Endothelial cell of umbilical vein (primary cell): ENCODE data around the gene CROT. TPM values are rescaled to one million over a fixed set of nuclear protein-coding genes. Genes with fewer than 3 reads are reported as not detected.

Experiments
- BruUV-seq: library from RNA; stranded (reverse); fragments of 400-500 nt; replicated peaks from 2 replicates; lab custom pipeline; 2021; lab: Mats Ljungman, UMichigan
- CTCF ChIA-PET: fragments of 300-600, 350-600 bp; sonication (Branson Sonifier 250); formaldehyde crosslinking; loops from one replicate; lab custom pipeline; 2021; ENCODE audit warnings: antibody characterized with exemption, inconsistent platforms; lab: Charles Lee
- POLR2A ChIA-PET: fragments of 300-600, 350-600 bp; sonication (Branson Sonifier 250); formaldehyde crosslinking; loops from one replicate; lab custom pipeline; 2021; ENCODE audit warnings: antibody characterized with exemption, inconsistent platforms; lab: Charles Lee
- DNase-seq: peaks from one replicate; pipeline ENCODE4 v3.0.0-alpha.2; 2011; ENCODE audit warnings: low read depth, low spot score
- FAIRE-seq: peaks from 2 replicates; lab custom pipeline; 2011; peaks lifted over from hg19 to GRCh38; lab: Jason Lieb, UNC
- H2AFZ ChIP-seq: 2 replicates; pipeline ENCODE4 v1.6.0; 2012; ENCODE audit warnings: low read depth, low read length, control low read depth, inconsistent platforms
- H3K27ac ChIP-seq: 2 replicates; pipeline ENCODE4 v1.5.1; 2011; ENCODE audit warnings: low read depth, mild to moderate bottlenecking, control low read depth, low read length, moderate library complexity; ENCODE audit not compliant: insufficient read depth
- H3K27me3 ChIP-seq, 2 experiments: 2 replicates each; pipeline versions ENCODE4 v1.6.0 to v1.6.1; 2011; ENCODE audit warnings: low read length in 2 of 2, mixed read lengths in 1 of 2; ENCODE audit not compliant: control insufficient read depth in 2 of 2, insufficient read depth in 2 of 2
- H3K36me3 ChIP-seq, 2 experiments: 2 replicates in 1 of 2; 3 replicates in 1 of 2; pipeline ENCODE4 v1.5.1; 2011; ENCODE audit warnings: low read length in 2 of 2, mild to moderate bottlenecking in 1 of 2, moderate library complexity in 1 of 2; ENCODE audit not compliant: control insufficient read depth in 2 of 2, insufficient read depth in 2 of 2; ENCODE audit errors: extremely low read depth in 1 of 2
- H3K4me1 ChIP-seq: 3 replicates; pipeline ENCODE4 v1.5.1; 2011; ENCODE audit warnings: mild to moderate bottlenecking, low read length; ENCODE audit not compliant: control insufficient read depth, insufficient read depth; ENCODE audit errors: extremely low read depth
- H3K4me2 ChIP-seq: 2 replicates; pipeline ENCODE4 v1.6.1; 2011; ENCODE audit warnings: low read length, control low read depth, mixed read lengths; ENCODE audit not compliant: insufficient read depth
- H3K4me3 ChIP-seq, 3 experiments: fragments of 200-600 bp in 1 of 3; sonication (generic), shearing (Covaris generic) in 1 of 3; replicated peaks in 1 of 3; 2 replicates each; pipeline ENCODE4 v1.5.1; 2011 to 2016; ENCODE audit warnings: control low read depth in 3 of 3, low read length in 3 of 3, mild to moderate bottlenecking in 2 of 3, inconsistent platforms in 1 of 3, low read depth in 1 of 3, moderate library complexity in 1 of 3; ENCODE audit not compliant: insufficient read depth in 1 of 3
- H3K79me2 ChIP-seq: 2 replicates; pipeline ENCODE4 v1.6.0; 2012; ENCODE audit warnings: low read length, inconsistent platforms; ENCODE audit not compliant: control insufficient read depth, insufficient read depth
- H3K9ac ChIP-seq: replicated peaks from 2 replicates; pipeline ENCODE3; 2011; ENCODE audit warnings: low read length, control low read depth; ENCODE audit not compliant: insufficient read depth; ENCODE audit errors: extremely low read depth
- H3K9me1 ChIP-seq: replicated peaks from 3 replicates; pipeline ENCODE4 v1.6.0; 2011; ENCODE audit warnings: mild to moderate bottlenecking, low read length; ENCODE audit not compliant: control insufficient read depth, insufficient read depth; ENCODE audit errors: extremely low read depth
- H3K9me3 ChIP-seq: replicated peaks from 2 replicates; pipeline ENCODE4 v1.5.1; 2012; ENCODE audit warnings: low read length, inconsistent platforms; ENCODE audit not compliant: control insufficient read depth, insufficient read depth
- H4K20me1 ChIP-seq: replicated peaks from 2 replicates; pipeline ENCODE3; 2011; ENCODE audit warnings: mild to moderate bottlenecking, low read length; ENCODE audit not compliant: control insufficient read depth, insufficient read depth; ENCODE audit errors: extremely low read depth
- EZH2 ChIP-seq: IDR thresholded peaks from 2 replicates; pipeline ENCODE4 v1.6.1; 2012; ENCODE audit warnings: borderline replicate concordance, low read depth, mild to moderate bottlenecking, moderate library complexity, low read length, inconsistent platforms; ENCODE audit not compliant: severe bottlenecking
- FOS ChIP-seq: IDR thresholded peaks from 2 replicates; pipeline ENCODE4 v1.6.1; 2011; ENCODE audit warnings: mild to moderate bottlenecking, low read length, moderate library complexity, borderline replicate concordance; ENCODE audit not compliant: insufficient read depth
- GATA2 ChIP-seq: IDR thresholded peaks from 2 replicates; pipeline ENCODE4 v1.7.0; 2011; ENCODE audit warnings: low read depth, mild to moderate bottlenecking, moderate library complexity, mixed read lengths, low read length; ENCODE audit not compliant: insufficient read length, insufficient read depth
- JUN ChIP-seq: IDR thresholded peaks from 2 replicates; pipeline ENCODE4 v1.6.1; 2011; ENCODE audit warnings: borderline replicate concordance, low read depth; ENCODE audit not compliant: insufficient read length, insufficient read depth
- MYC ChIP-seq: IDR thresholded peaks from one replicate; pipeline ENCODE4 v1.6.1; 2011; ENCODE audit warnings: mild to moderate bottlenecking, low read depth, low read length
- POLR2A ChIP-seq: IDR thresholded peaks from 2 replicates; pipeline ENCODE4 v1.6.1; 2012; ENCODE audit warnings: low read depth, mild to moderate bottlenecking, control low read depth, low read length
- POLR2AphosphoS5 ChIP-seq: IDR thresholded peaks from 2 replicates; pipeline ENCODE4 v1.6.1; 2012; ENCODE audit warnings: low read depth, mild to moderate bottlenecking, control low read depth, low read length, moderate library complexity; ENCODE audit not compliant: insufficient read depth
- dilution Hi-C: fragments of 300-500 bp; cut with MboI; formaldehyde crosslinking; loops from one replicate; pipeline ENCODE4 v1.15.0; 2019; ENCODE audit warnings: low sequenced_read_pairs; ENCODE audit not compliant: extremely low pct_ligation_motif_present
- intact Hi-C: fragments of 100-400 bp; cut with micrococcal nuclease; formaldehyde crosslinking; loops from one replicate; pipeline ENCODE4 v1.10.0; 2022
- polyA plus RNA-seq, 4 experiments: library from polyadenylated mRNA; depleted of rRNA in 3 of 4; stranded (reverse) in 3 of 4; unstranded in 1 of 4; fragments of >200 nt; gene quantifications; 2 replicates each; pipeline versions ENCODE4 v1.2.1 to v1.2.3, GENCODE V29; 2011 to 2012; ENCODE audit warnings: missing spikeins in 1 of 4
- total RNA-seq: library from RNA; stranded (reverse); gene quantifications from 2 replicates; pipeline ENCODE4 v1.2.3, GENCODE V29; 2021
- TF ChIP-seq, protein P1 (sequence below), 2 donors: IDR thresholded peaks; 1 replicate in 1 of 2; 2 replicates in 1 of 2; pipeline ENCODE4 v1.5.1; 2011; ENCODE audit warnings: low read length in 2 of 2, mild to moderate bottlenecking in 2 of 2, moderate library complexity in 2 of 2, control low read depth in 1 of 2, inconsistent platforms in 1 of 2, low read depth in 1 of 2; ENCODE audit not compliant: insufficient read depth in 1 of 2; ENCODE audit errors: extremely low read depth in 1 of 2

CROT gene
- total and polyA plus RNA-seq, 2 donors (not counting 3 experiments of a cell fraction or from before 2014, with no cell fraction given): 3.3 to 6.6 TPM

DNA sequence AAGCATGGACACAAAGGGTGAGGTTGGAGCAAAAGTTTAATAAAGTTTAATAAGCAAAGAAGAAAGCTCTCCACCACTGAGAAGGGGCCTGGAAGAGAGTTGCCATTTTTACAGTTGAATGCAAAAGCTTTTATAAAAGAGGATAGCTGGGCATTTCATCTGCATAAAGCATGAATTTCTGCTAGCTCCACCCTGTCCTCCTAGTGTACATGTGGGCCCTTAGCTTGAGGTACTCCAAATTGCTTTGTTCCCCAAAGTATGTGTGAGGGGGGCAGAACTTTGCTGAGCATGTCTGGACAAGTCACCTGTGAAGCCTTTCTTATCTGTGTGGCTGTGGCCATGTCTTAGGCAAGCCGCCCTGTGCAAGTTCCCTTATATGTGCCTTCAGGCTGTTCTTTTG, 22.6 kb upstream of the CROT start:
- Histone ChIP-seq H2AFZ (no peak overlapping the region), H3K9ac (no peak overlapping the region), H3K27ac (no peak overlapping the region), H3K4me1 (no peaks in the 10 kb centered on the region), H3K9me1 (no peaks in the 10 kb centered on the region), H3K79me2 (no peaks in the 10 kb centered on the region), H3K27me3 (no peaks in the 10 kb centered on the region), H3K36me3 (no peaks in the 10 kb centered on the region), H4K20me1 (no peaks in the 10 kb centered on the region), H3K9me3 (no peaks in the 10 kb centered on the region), H3K4me3 (no peak overlapping the region), H3K4me2 (no peak overlapping the region)
- DNase-seq (no peak), FAIRE-seq (no peak)
- ChIA-PET POLR2A (no interaction called here), CTCF (interaction anchor here (1.0 to 1.7 kb wide), 3 partner anchors 11 to 92 kb away, joined by 3 to 10 read pairs (median 5); partner anchors contain the start of gene CROT)
- dilution Hi-C loops: loop anchor here (25.0 kb wide), 1 partner anchor 89 kb away; no protein-coding TSS in a partner anchor
- intact Hi-C loops: no loop called here
- TF ChIP-seq FOS: no peak
- no peak for TF ChIP-seq JUN
- TF ChIP-seq, protein P1, sequence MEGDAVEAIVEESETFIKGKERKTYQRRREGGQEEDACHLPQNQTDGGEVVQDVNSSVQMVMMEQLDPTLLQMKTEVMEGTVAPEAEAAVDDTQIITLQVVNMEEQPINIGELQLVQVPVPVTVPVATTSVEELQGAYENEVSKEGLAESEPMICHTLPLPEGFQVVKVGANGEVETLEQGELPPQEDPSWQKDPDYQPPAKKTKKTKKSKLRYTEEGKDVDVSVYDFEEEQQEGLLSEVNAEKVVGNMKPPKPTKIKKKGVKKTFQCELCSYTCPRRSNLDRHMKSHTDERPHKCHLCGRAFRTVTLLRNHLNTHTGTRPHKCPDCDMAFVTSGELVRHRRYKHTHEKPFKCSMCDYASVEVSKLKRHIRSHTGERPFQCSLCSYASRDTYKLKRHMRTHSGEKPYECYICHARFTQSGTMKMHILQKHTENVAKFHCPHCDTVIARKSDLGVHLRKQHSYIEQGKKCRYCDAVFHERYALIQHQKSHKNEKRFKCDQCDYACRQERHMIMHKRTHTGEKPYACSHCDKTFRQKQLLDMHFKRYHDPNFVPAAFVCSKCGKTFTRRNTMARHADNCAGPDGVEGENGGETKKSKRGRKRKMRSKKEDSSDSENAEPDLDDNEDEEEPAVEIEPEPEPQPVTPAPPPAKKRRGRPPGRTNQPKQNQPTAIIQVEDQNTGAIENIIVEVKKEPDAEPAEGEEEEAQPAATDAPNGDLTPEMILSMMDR (IDR thresholded peaks at IDR 0.05; ENCODE audit: extremely low read depth in 1 of 2, insufficient read depth in 1 of 2, low read depth in 1 of 2, low read length in 2 of 2): no peak
- no peak for TF ChIP-seq MYC
- TF ChIP-seq POLR2AphosphoS5: no peak
- no peak for TF ChIP-seq POLR2A
- no peak for TF ChIP-seq GATA2
- no peak for TF ChIP-seq EZH2
- no TSS peak for BruUV-seq
